Vagina (tissue), 2 donors: ENCODE results near the gene MYRIP.

ENCODE experiments used
- CTCF ChIP-seq, 3 experiments: fragments of 450-650 bp in 2 of 3; fragments of 200-600 bp in 1 of 3; sonication (generic) in 1 of 3; IDR thresholded peaks; one replicate each; pipeline ENCODE4 v1.5.1; 2017 to 2019; ENCODE audit warnings: antibody characterized with exemption in 3 of 3, mild to moderate bottlenecking in 2 of 3, moderate library complexity in 2 of 3
- POLR2A ChIP-seq, 2 donors: fragments of 450-650 bp; IDR thresholded peaks; one replicate each; pipeline ENCODE4 v1.6.1; 2017; ENCODE audit warnings: antibody characterized with exemption in 2 of 2, mild to moderate bottlenecking in 2 of 2, moderate library complexity in 2 of 2
- POLR2AphosphoS5 ChIP-seq, 2 donors: sonication (generic); formaldehyde crosslinking; IDR thresholded peaks; one replicate each; pipeline ENCODE4 v1.9.0; 2017; ENCODE audit warnings: antibody characterized with exemption in 2 of 2, mild to moderate bottlenecking in 2 of 2, low read depth in 1 of 2; ENCODE audit not compliant: insufficient read depth in 1 of 2

DNA sequence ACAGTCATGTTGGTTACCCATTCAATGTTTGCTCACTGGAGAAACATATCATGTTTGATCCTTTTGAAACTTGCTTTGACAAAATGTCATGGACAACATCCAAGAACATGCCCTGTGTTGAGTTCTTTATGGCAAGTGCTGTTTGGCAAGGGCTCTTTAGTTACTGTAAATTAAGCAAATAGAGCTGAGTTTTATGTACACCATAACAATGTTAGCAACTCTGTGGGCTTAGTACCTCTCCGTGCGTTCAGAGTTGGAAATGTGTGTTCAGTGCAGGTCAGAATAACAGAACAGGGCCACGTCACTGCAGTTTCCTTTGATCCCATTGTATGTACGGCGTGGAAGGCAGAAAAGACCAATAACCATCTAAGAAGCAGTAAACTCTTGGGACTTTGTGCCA, 132.5 kb downstream of the MYRIP start:
- TF ChIP-seq CTCF (IDR thresholded peaks at IDR 0.05) (no peak), POLR2A (IDR thresholded peaks at IDR 0.05) (no peak), POLR2AphosphoS5 (IDR thresholded peaks at IDR 0.05; ENCODE audit: insufficient read depth in 1 of 2, low read depth in 1 of 2) (no peak)
